Measurements from ENCODE around the gene PTPRCAP. TPM values are rescaled to one million over a fixed set of nuclear protein-coding genes. Genes with fewer than 3 reads are reported as not detected.
A peak's percentile ranks its signal among the peaks of the same experiment; 100 is the strongest.

The PTPRCAP gene
- total RNA-seq, 1 experiment from 2014 or later = 1.7 TPM

DNA sequence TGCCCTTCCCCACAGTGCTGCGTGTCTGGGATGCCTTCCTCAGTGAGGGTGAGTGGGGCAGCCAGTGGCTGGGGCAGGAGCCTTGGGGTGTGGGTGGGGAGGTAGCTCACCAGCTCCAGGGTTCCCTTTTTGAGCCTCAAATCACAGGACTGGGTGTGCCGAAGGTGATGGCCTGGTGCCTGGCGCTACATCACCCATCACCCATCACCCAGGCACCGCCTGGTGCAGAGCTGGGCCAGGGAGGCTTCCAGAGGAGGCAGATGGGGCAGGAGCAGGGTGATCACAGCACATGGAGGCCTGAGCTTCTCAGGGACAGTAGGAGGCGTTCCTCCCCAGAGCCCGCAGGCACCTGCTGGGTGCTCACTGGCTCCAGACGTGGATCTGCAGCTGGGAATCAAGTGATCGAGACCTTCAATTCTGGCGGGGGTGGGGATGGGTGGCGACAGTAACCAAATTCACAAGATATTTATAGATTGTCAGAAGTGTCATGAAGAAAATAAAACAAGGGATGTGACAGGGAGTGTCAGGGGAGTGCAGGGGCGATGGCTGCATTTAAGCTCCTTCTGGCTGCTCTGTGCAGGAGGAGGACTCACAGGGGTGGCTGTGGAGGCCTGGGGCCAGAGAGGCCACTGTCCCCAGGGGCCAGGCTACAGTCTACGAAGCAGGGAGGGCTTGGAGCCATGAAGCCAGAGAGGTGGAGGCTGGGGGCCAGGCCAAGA lies 30.4 kb downstream of the PTPRCAP start:
- Histone ChIP-seq H2AK5ac (ENCODE audit: insufficient read length, low read length) (no peak overlapping the region), H2AFZ (ENCODE audit: low read length) (no peak overlapping the region), H3T11ph (ENCODE audit: low read length) (no peak overlapping the region), H3K27ac (ENCODE audit: insufficient read length, low read depth, low read length) (no peak overlapping the region), H3K79me2 (ENCODE audit: insufficient read depth, low read length) (no peaks in the 10 kb centered on the region), H3K23me2 (ENCODE audit: insufficient read length, low read depth, low read length, poor library complexity, severe bottlenecking) (no peaks in the 10 kb centered on the region), H3K4me1 (ENCODE audit: insufficient read depth, low read length) (no peaks in the 10 kb centered on the region), H3K23ac (ENCODE audit: insufficient read length, low read depth, low read length) (no peak overlapping the region), H4K91ac (ENCODE audit: insufficient read length, low read depth, low read length) (no peak overlapping the region), H2BK12ac (ENCODE audit: insufficient read length, low read depth, low read length) (no peak overlapping the region), H4K8ac (replicated peaks; ENCODE audit: insufficient read length, low read depth, low read length) (no peak overlapping the region), H3K27me3 (ENCODE audit: insufficient read depth, low read length) (no peaks in the 10 kb centered on the region), H3K18ac (ENCODE audit: insufficient read length, low read depth, low read length) (no peak overlapping the region), H3K9me3 (ENCODE audit: control insufficient read depth, low read depth, low read length) (no peaks in the 10 kb centered on the region), H3K9ac (ENCODE audit: extremely low read depth, insufficient read length, low read length) (no peak overlapping the region), H3K79me1 (ENCODE audit: insufficient read depth, low read depth, low read length, poor library complexity, severe bottlenecking) (no peaks in the 10 kb centered on the region), H3K56ac (ENCODE audit: insufficient read length, low read depth, low read length) (no peak overlapping the region), H2BK5ac (ENCODE audit: insufficient read length, low read length) (no peak overlapping the region), H4K20me1 (ENCODE audit: control insufficient read depth, insufficient read depth, insufficient read length) (no peaks in the 10 kb centered on the region), H3K4me2 (ENCODE audit: insufficient read depth, insufficient read length, low read length) (no peak overlapping the region), H3K14ac (ENCODE audit: insufficient read depth, low read length) (no peak overlapping the region), H3K4ac (ENCODE audit: low read depth, low read length) (no peak overlapping the region), H2BK15ac (ENCODE audit: low read depth, low read length) (no peak overlapping the region), H4K5ac (ENCODE audit: insufficient read length, low read depth, low read length) (no peak overlapping the region), H2BK120ac (ENCODE audit: low read depth, low read length, poor library complexity, severe bottlenecking) (no peak overlapping the region), H2BK20ac (ENCODE audit: low read depth, low read length, poor library complexity, severe bottlenecking) (no peak overlapping the region)
- Mint-ChIP-seq H3K4me1 (peaks cover 14 to 25% of the 10 kb centered on the region in 2 experiments), H3K9me3 (no peaks in the 10 kb centered on the region), H3K4me3 (peak overlapping the region in 1 of 2 experiments; percentile 45; a peak in 1 of 5 replicates), H3K27ac (no peak overlapping the region; a peak in 1 of 7 replicates), H3K36me3 (ENCODE audit: insufficient read depth in 1 of 3, low read depth in 3 of 3) (no peaks in the 10 kb centered on the region), H3K27me3 (ENCODE audit: low read depth) (peaks cover 31% of the 10 kb centered on the region)
- WGBS (ENCODE audit: extremely low coverage, insufficient read length, low lambda C conversion rate) = no CpG with 5 or more reads among the region's 12 CpGs
- TF ChIP-seq, protein P1, sequence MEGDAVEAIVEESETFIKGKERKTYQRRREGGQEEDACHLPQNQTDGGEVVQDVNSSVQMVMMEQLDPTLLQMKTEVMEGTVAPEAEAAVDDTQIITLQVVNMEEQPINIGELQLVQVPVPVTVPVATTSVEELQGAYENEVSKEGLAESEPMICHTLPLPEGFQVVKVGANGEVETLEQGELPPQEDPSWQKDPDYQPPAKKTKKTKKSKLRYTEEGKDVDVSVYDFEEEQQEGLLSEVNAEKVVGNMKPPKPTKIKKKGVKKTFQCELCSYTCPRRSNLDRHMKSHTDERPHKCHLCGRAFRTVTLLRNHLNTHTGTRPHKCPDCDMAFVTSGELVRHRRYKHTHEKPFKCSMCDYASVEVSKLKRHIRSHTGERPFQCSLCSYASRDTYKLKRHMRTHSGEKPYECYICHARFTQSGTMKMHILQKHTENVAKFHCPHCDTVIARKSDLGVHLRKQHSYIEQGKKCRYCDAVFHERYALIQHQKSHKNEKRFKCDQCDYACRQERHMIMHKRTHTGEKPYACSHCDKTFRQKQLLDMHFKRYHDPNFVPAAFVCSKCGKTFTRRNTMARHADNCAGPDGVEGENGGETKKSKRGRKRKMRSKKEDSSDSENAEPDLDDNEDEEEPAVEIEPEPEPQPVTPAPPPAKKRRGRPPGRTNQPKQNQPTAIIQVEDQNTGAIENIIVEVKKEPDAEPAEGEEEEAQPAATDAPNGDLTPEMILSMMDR (conservative IDR thresholded peaks at IDR 0.05) = no peak
- no peak for DNase-seq
